Trophoblast cell (in vitro differentiated cells and primary cell): Measurements from ENCODE around the gene MDK.

Experiments used
- DNase-seq, 2 donors: peaks; one replicate each; pipeline ENCODE4 v3.0.0-alpha.2; 2016
- H2AFZ ChIP-seq: 2 replicates; pipeline ENCODE4 v1.6.1; 2013; ENCODE audit warnings: low read length, moderate library complexity, mild to moderate bottlenecking; ENCODE audit not compliant: insufficient read depth, poor library complexity
- H2AK5ac ChIP-seq: 2 replicates; pipeline ENCODE4 v1.6.1; 2013; ENCODE audit warnings: mild to moderate bottlenecking, low read length
- H2BK120ac ChIP-seq: 2 replicates; pipeline ENCODE4 v1.6.1; 2013; ENCODE audit warnings: low read length, mild to moderate bottlenecking, moderate library complexity; ENCODE audit not compliant: insufficient read depth, poor library complexity
- H2BK12ac ChIP-seq: 2 replicates; pipeline ENCODE4 v1.6.1; 2013; ENCODE audit warnings: mild to moderate bottlenecking, low read length, moderate library complexity
- H2BK5ac ChIP-seq: 2 replicates; pipeline ENCODE4 v1.6.1; 2013; ENCODE audit warnings: low read length, low read depth, moderate library complexity, mild to moderate bottlenecking; ENCODE audit not compliant: poor library complexity
- H3K14ac ChIP-seq: 2 replicates; pipeline ENCODE4 v1.6.1; 2013; ENCODE audit warnings: mild to moderate bottlenecking, low read length
- H3K18ac ChIP-seq: 2 replicates; pipeline ENCODE4 v1.6.1; 2013; ENCODE audit warnings: mild to moderate bottlenecking, low read length
- H3K23ac ChIP-seq: 2 replicates; pipeline ENCODE4 v1.6.1; 2013; ENCODE audit warnings: low read length
- H3K27ac ChIP-seq: 2 replicates; pipeline ENCODE4 v1.5.1; 2013; ENCODE audit warnings: low read depth, mild to moderate bottlenecking, inconsistent platforms, low read length, moderate library complexity
- H3K27me3 ChIP-seq: 2 replicates; pipeline ENCODE4 v1.6.1; 2013; ENCODE audit warnings: inconsistent platforms, mild to moderate bottlenecking, low read length, moderate library complexity; ENCODE audit not compliant: insufficient read depth
- H3K36me3 ChIP-seq, 2 experiments: 1 replicate in 1 of 2; 2 replicates in 1 of 2; pipeline ENCODE4 v1.6.1; 2013; ENCODE audit warnings: low read length in 2 of 2, mild to moderate bottlenecking in 2 of 2, moderate library complexity in 1 of 2; ENCODE audit not compliant: insufficient read depth in 2 of 2, control insufficient read depth in 1 of 2
- H3K4ac ChIP-seq: 2 replicates; pipeline ENCODE4 v1.6.1; 2013; ENCODE audit warnings: low read depth, mild to moderate bottlenecking, low read length, moderate library complexity
- H3K4me1 ChIP-seq, 2 experiments: 1 replicate in 1 of 2; 2 replicates in 1 of 2; pipeline ENCODE4 v1.6.1; 2013; ENCODE audit warnings: low read length in 2 of 2, mild to moderate bottlenecking in 2 of 2, moderate library complexity in 1 of 2; ENCODE audit not compliant: insufficient read depth in 2 of 2, control insufficient read depth in 1 of 2
- H3K4me2 ChIP-seq: 2 replicates; pipeline ENCODE4 v1.6.1; 2013; ENCODE audit warnings: inconsistent platforms, mild to moderate bottlenecking, low read length, moderate library complexity
- H3K4me3 ChIP-seq: 2 replicates; pipeline ENCODE4 v1.5.1; 2013; ENCODE audit warnings: mild to moderate bottlenecking, low read depth, low read length, inconsistent platforms
- H3K79me1 ChIP-seq: one replicate; pipeline ENCODE4 v1.6.1; 2013; ENCODE audit warnings: low read length
- H3K79me2 ChIP-seq: 2 replicates; pipeline ENCODE4 v1.6.1; 2013; ENCODE audit warnings: low read length, mild to moderate bottlenecking; ENCODE audit not compliant: control insufficient read depth, insufficient read depth, poor library complexity
- H3K9ac ChIP-seq: 2 replicates; pipeline ENCODE4 v1.6.1; 2013; ENCODE audit warnings: mild to moderate bottlenecking, low read length
- H3K9me3 ChIP-seq: 2 replicates; pipeline ENCODE4 v1.6.1; 2013; ENCODE audit warnings: low read depth, mild to moderate bottlenecking, control low read depth, inconsistent platforms, low read length; ENCODE audit not compliant: insufficient read depth
- H4K12ac ChIP-seq: 2 replicates; pipeline ENCODE4 v1.6.1; 2013; ENCODE audit warnings: low read depth, mild to moderate bottlenecking, low read length, moderate library complexity
- H4K8ac ChIP-seq: 2 replicates; pipeline ENCODE4 v1.6.1; 2013; ENCODE audit warnings: low read depth, mild to moderate bottlenecking, low read length, moderate library complexity
- H4K91ac ChIP-seq: one replicate; pipeline ENCODE4 v1.6.1; 2013; ENCODE audit warnings: low read depth, mild to moderate bottlenecking, low read length, moderate library complexity
- WGBS: extraction: QIAGEN DNeasy Blood & Tissue Kit; methylation state at CpG from one replicate; pipeline ENCODE4 v1.1.7; 2013; ENCODE audit warnings: missing lambda C conversion rate; ENCODE audit not compliant: insufficient read length, insufficient coverage; ENCODE audit errors: extremely low coverage; 5-methylcytosine and 5-hydroxymethylcytosine counted together

MDK gene

GRCh38 chr11:46426233-46426991, 44.9 kb downstream of the MDK start:
- Histone ChIP-seq H2AK5ac (no peak overlapping the region), H3K36me3 (peaks cover 4 to 8% of the 10 kb centered on the region in 2 experiments), H3K18ac (no peak overlapping the region), H3K27me3 (no peaks in the 10 kb centered on the region), H3K79me2 (no peaks in the 10 kb centered on the region), H2BK5ac (no peak overlapping the region), H4K8ac (no peak overlapping the region), H3K14ac (no peak overlapping the region), H3K4ac (no peak overlapping the region), H3K27ac (no peak overlapping the region), H3K23ac (no peak overlapping the region), H3K9ac (no peak overlapping the region), H2AFZ (no peak overlapping the region), H4K12ac (no peak overlapping the region), H3K4me3 (no peak overlapping the region), H3K79me1 (no peaks in the 10 kb centered on the region), H3K4me2 (no peak overlapping the region), H4K91ac (no peak overlapping the region), H2BK12ac (no peak overlapping the region), H2BK120ac (no peak overlapping the region), H3K9me3 (no peaks in the 10 kb centered on the region), H3K4me1 (no peaks in the 10 kb centered on the region)
- no peak for DNase-seq
- no CpG with 5 or more reads among the region's 4 CpGs for WGBS

GRCh38 chr11:46427364-46427763, 45.9 kb downstream of the MDK start:
- Histone ChIP-seq H3K18ac (no peak overlapping the region), H2AFZ (no peak overlapping the region)
- WGBS = no CpG with 5 or more reads among the region's 9 CpGs

GRCh38 chr11:46429717-46430116, 48.2 kb downstream of the MDK start:
- H2BK5ac ChIP-seq = no peak overlapping the region
- H3K27me3 ChIP-seq = no peaks in the 10 kb centered on the region
- H3K4me2 ChIP-seq = no peak overlapping the region
- no peak overlapping the region for H3K18ac ChIP-seq
- H2BK120ac ChIP-seq = no peak overlapping the region
- no CpG with 5 or more reads among the region's 3 CpGs for WGBS
- no peak overlapping the region for H2AFZ ChIP-seq
- DNase-seq = no peak
- no peak overlapping the region for H3K9ac ChIP-seq
- no peak overlapping the region for H4K91ac ChIP-seq
- no peak overlapping the region for H3K4ac ChIP-seq
- H2AK5ac ChIP-seq = no peak overlapping the region
- H3K36me3 ChIP-seq = peaks cover 10 to 18% of the 10 kb centered on the region in 2 experiments
- no peak overlapping the region for H4K12ac ChIP-seq
- H3K9me3 ChIP-seq = no peaks in the 10 kb centered on the region
- no peaks in the 10 kb centered on the region for H3K4me1 ChIP-seq
- H2BK12ac ChIP-seq = no peak overlapping the region
- no peak overlapping the region for H3K27ac ChIP-seq
- H3K14ac ChIP-seq = no peak overlapping the region
- no peaks in the 10 kb centered on the region for H3K79me1 ChIP-seq
- H3K23ac ChIP-seq = no peak overlapping the region
- no peak overlapping the region for H3K4me3 ChIP-seq
- H3K79me2 ChIP-seq = no peaks in the 10 kb centered on the region
- no peak overlapping the region for H4K8ac ChIP-seq

More at GRCh38 chr11:46427364-46427763, 45.9 kb downstream of the MDK start:
- H3K79me1 ChIP-seq = no peaks in the 10 kb centered on the region
- H2BK12ac ChIP-seq = no peak overlapping the region
- H2BK120ac ChIP-seq = no peak overlapping the region
- no peak overlapping the region for H3K4me2 ChIP-seq
- no peak overlapping the region for H2AK5ac ChIP-seq
- H3K14ac ChIP-seq = no peak overlapping the region
- H3K27ac ChIP-seq = no peak overlapping the region
- no peaks in the 10 kb centered on the region for H3K27me3 ChIP-seq
- H4K91ac ChIP-seq = no peak overlapping the region
- no peak overlapping the region for H3K4me3 ChIP-seq
- no peaks in the 10 kb centered on the region for H3K79me2 ChIP-seq
- no peak for DNase-seq
- H3K36me3 ChIP-seq = peaks cover 2 to 7% of the 10 kb centered on the region in 2 experiments
- no peak overlapping the region for H2BK5ac ChIP-seq
- H3K23ac ChIP-seq = no peak overlapping the region
- no peaks in the 10 kb centered on the region for H3K4me1 ChIP-seq
- H4K12ac ChIP-seq = no peak overlapping the region
- H3K9ac ChIP-seq = no peak overlapping the region
- H4K8ac ChIP-seq = no peak overlapping the region
- no peaks in the 10 kb centered on the region for H3K9me3 ChIP-seq
- no peak overlapping the region for H3K4ac ChIP-seq

GRCh38 chr11:46431211-46431610, 49.7 kb downstream of the MDK start:
- H4K91ac ChIP-seq = no peak overlapping the region
- H3K9ac ChIP-seq = no peak overlapping the region

More at GRCh38 chr11:46431211-46431610, 49.7 kb downstream of the MDK start:
- Histone ChIP-seq H4K12ac (no peak overlapping the region), H3K79me1 (no peaks in the 10 kb centered on the region), H3K27me3 (no peaks in the 10 kb centered on the region), H2BK120ac (no peak overlapping the region), H3K18ac (no peak overlapping the region), H3K4ac (no peak overlapping the region), H2BK5ac (no peak overlapping the region), H4K8ac (no peak overlapping the region), H3K23ac (no peak overlapping the region), H3K79me2 (no peaks in the 10 kb centered on the region), H3K27ac (no peak overlapping the region), H2AK5ac (no peak overlapping the region), H2BK12ac (no peak overlapping the region), H3K9me3 (no peaks in the 10 kb centered on the region), H3K4me3 (no peak overlapping the region), H3K4me2 (no peak overlapping the region), H2AFZ (no peak overlapping the region), H3K36me3 (peaks cover 13 to 20% of the 10 kb centered on the region in 2 experiments), H3K14ac (no peak overlapping the region), H3K4me1 (no peaks in the 10 kb centered on the region)
- DNase-seq = no peak
